AG04450 (cell line): Measurements from ENCODE around the gene ZMYM2. TPM values are rescaled to one million over a fixed set of nuclear protein-coding genes. Genes with fewer than 3 reads are reported as not detected.
A peak's percentile ranks its signal among the peaks of the same experiment; 100 is the strongest.

ENCODE experiments used
- CTCF ChIA-PET: fragments of 300-600, 350-600 bp; formaldehyde crosslinking; extraction: SDS; loops from one replicate; lab custom pipeline; 2022; ENCODE audit warnings: antibody characterized with exemption, inconsistent platforms; lab: Charles Lee
- POLR2A ChIA-PET: fragments of 350-600 bp; formaldehyde crosslinking; extraction: SDS; loops from one replicate; lab custom pipeline; 2021; ENCODE audit warnings: antibody characterized with exemption, inconsistent platforms; lab: Yijun Ruan, JAX
- DNase-seq: peaks from one replicate; pipeline ENCODE4 v3.0.0-alpha.2; 2011; ENCODE audit warnings: low read depth, low spot score
- H3K27ac ChIP-seq: one replicate; pipeline ENCODE4 v1.5.1; 2012; ENCODE audit warnings: low read depth, low read length, control low read depth
- H3K27me3 ChIP-seq: one replicate; pipeline ENCODE4 v1.6.0; 2012; ENCODE audit warnings: low read length; ENCODE audit not compliant: control insufficient read depth, insufficient read depth
- H3K4me3 ChIP-seq: 2 replicates; pipeline ENCODE4 v1.5.1; 2011; ENCODE audit warnings: mild to moderate bottlenecking, low read depth, low read length, control low read depth
- H3K9me3 ChIP-seq: 2 replicates; pipeline ENCODE4 v1.5.1; 2012; ENCODE audit warnings: low read length; ENCODE audit not compliant: control insufficient read depth, insufficient read depth
- CTCF ChIP-seq: IDR thresholded peaks from 2 replicates; pipeline ENCODE4 v1.5.1; 2011; ENCODE audit warnings: low read depth, low read length, control low read depth, inconsistent platforms
- polyA plus RNA-seq: library from polyadenylated mRNA; depleted of rRNA; stranded (reverse); fragments of >200 nt; gene quantifications from 2 replicates; pipeline ENCODE4 v1.2.3, GENCODE V29; 2011

Gene ZMYM2
- polyA plus RNA-seq, 1 experiment = 46.1 TPM

DNA sequence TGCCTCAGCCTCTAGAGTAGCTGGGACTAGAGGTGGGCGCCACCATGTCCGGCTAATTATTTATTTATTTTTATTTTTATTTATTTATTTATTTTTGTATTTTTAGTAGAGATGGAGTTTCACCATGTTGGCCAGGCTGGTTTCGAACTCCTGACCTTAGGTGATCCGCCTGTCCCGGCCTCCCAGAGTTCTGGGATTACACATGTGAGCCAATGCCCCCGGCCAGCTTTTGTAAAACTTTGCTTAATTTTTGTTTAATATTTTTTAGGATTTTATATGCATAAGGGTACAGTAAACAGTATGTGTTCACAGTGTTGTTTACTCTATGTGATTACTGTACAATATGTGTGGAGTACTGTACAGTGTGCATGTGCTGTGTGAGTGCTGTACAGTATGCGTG lies 98.7 kb downstream of the ZMYM2 start:
- no peak overlapping the region for H3K4me3 ChIP-seq
- no peak for DNase-seq
- H3K27me3 ChIP-seq = no peaks in the 10 kb centered on the region
- ChIA-PET POLR2A (no interaction called here), CTCF (interaction anchor here (0.8 to 0.9 kb wide), 2 partner anchors 10 to 73 kb away, joined by 3 to 4 read pairs; no protein-coding TSS in a partner anchor)
- no peak for TF ChIP-seq CTCF
- no peak overlapping the region for H3K27ac ChIP-seq
- no peaks in the 10 kb centered on the region for H3K9me3 ChIP-seq

GRCh38 chr13:20057963-20058362 lies 99.4 kb downstream of the ZMYM2 start:
- ChIA-PET CTCF (no interaction called here), POLR2A (no interaction called here)
- Histone ChIP-seq H3K27ac (no peak overlapping the region), H3K9me3 (no peaks in the 10 kb centered on the region), H3K27me3 (no peaks in the 10 kb centered on the region), H3K4me3 (no peak overlapping the region)
- DNase-seq = no peak
- TF ChIP-seq CTCF = peak; percentile 20; the same call in 1 of the 2 replicates

DNA sequence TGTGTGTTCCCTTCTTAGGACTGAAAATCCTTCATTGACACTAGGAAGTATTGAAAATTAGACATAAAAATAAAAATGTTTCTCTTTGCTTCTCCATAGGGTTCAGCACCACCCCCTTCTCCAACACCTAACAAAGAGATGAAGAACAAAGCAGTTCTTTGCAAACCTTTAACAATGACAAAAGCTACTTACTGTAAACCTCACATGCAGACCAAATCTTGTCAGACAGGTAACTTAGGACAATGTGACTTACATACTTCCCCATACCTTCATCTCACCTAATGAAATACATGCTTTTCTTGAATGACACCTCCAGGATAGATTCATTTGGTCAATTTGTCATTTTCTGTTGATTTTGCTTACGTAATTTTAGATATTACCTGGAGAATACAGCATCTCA lies 99.9 kb downstream of the ZMYM2 start:
- DNase-seq = no peak

DNA sequence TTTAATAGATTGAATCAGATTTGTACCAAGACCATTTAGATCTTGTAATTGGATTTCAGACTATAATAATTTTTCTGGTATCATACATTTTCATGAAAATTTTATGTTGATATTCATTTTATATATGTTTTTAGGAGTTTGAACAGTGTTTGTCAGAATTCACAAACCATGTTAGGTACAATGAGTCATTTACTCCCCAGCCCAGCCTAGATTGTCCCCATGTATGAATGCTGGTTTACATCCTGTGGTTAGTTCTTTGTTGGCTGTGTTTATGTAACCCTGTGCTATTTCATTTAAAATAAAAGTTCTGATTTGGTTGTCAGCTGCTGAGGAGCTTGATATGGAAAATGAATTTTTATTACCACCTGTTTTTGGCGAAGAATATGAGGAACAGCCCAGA lies 105.6 kb downstream of the ZMYM2 start:
- H3K9me3 ChIP-seq = no peaks in the 10 kb centered on the region
- no peak overlapping the region for H3K4me3 ChIP-seq
- DNase-seq = peak; percentile 18
- no peaks in the 10 kb centered on the region for H3K27me3 ChIP-seq
- no peak overlapping the region for H3K27ac ChIP-seq
- CTCF ChIA-PET = no interaction called here
- TF ChIP-seq CTCF = no peak
- POLR2A ChIA-PET = no interaction called here

More for the DNA sequence above, 99.9 kb downstream of the ZMYM2 start:
- POLR2A ChIA-PET = no interaction called here
- no peak for TF ChIP-seq CTCF
- Histone ChIP-seq H3K4me3 (no peak overlapping the region), H3K9me3 (no peaks in the 10 kb centered on the region), H3K27ac (no peak overlapping the region), H3K27me3 (no peaks in the 10 kb centered on the region)
- CTCF ChIA-PET = interaction anchor here (0.6 to 0.7 kb wide), 2 partner anchors 11 to 74 kb away, joined by 3 to 4 read pairs; no protein-coding TSS in a partner anchor

DNA sequence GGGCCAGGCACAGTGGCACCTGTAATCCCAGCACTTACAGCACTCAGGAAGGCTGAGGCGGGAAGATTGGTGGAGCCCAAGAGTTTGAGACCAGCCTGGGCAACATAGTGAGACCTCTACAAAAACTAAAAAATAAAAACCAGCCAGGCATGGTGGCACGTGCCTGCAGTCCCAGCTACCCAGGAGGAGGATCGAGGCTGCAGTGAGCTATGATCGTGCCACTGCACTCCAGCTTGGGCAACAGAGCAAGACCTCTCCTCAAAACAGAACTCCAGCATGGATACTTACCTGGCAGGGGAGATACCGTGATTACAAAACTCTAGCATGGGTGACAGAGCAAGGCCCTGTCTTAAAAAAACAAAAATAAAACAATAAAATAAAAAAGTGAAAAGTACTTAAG lies 107.0 kb downstream of the ZMYM2 start:
- POLR2A ChIA-PET = no interaction called here
- no peaks in the 10 kb centered on the region for H3K9me3 ChIP-seq
- CTCF ChIA-PET = no interaction called here
- no peaks in the 10 kb centered on the region for H3K27me3 ChIP-seq
- DNase-seq = no peak
- H3K4me3 ChIP-seq = no peak overlapping the region
- no peak for TF ChIP-seq CTCF
- H3K27ac ChIP-seq = no peak overlapping the region
